ENCODE results near the gene FBXO42.

FBXO42 gene

GRCh38 chr1:16199700-16200099, 152.6 kb downstream of the FBXO42 start:
- DNase-seq, result no peak

- no peak for DNase-seq
Measured at GRCh38 chr1:16199157-16199501, 153.2 kb downstream of the FBXO42 start.

GRCh38 chr1:16198444-16199156, 153.7 kb downstream of the FBXO42 start:
- no peak for DNase-seq

- no peak for DNase-seq
Measured at GRCh38 chr1:16196874-16197273, 155.4 kb downstream of the FBXO42 start.
